Suprapubic skin (tissue), 4 donors: Measurements from ENCODE around the gene NOS1AP.

Source experiments
- CTCF ChIP-seq, 2 donors: fragments of 200-600 bp in 1 of 2; fragments of 450-650 bp in 1 of 2; sonication (generic) in 1 of 2; IDR thresholded peaks; one replicate each; pipeline ENCODE4 v1.5.1; 2016 to 2019; ENCODE audit warnings: antibody characterized with exemption in 2 of 2, mild to moderate bottlenecking in 1 of 2, moderate library complexity in 1 of 2
- EP300 ChIP-seq: sonication (generic); formaldehyde crosslinking; IDR thresholded peaks from one replicate; pipeline ENCODE4 v1.6.1; 2017; ENCODE audit warnings: antibody characterized with exemption
- POLR2A ChIP-seq, 2 donors: fragments of 450-650 bp; IDR thresholded peaks; one replicate each; pipeline ENCODE4 v1.6.1; 2017; ENCODE audit warnings: antibody characterized with exemption in 2 of 2, mild to moderate bottlenecking in 2 of 2, moderate library complexity in 2 of 2
- POLR2AphosphoS5 ChIP-seq, 3 donors: sonication (generic); formaldehyde crosslinking; IDR thresholded peaks; one replicate each; pipeline ENCODE4 v1.6.1; 2017; ENCODE audit warnings: antibody characterized with exemption in 3 of 3

- no peak for TF ChIP-seq POLR2A (IDR thresholded peaks at IDR 0.05)
- TF ChIP-seq CTCF (IDR thresholded peaks at IDR 0.05) = no peak
- no peak for TF ChIP-seq EP300
- TF ChIP-seq POLR2AphosphoS5 (IDR thresholded peaks at IDR 0.05) = no peak
Observed at GRCh38 chr1:162210196-162210595, 140.7 kb downstream of the NOS1AP start.
